B cell (primary cell): Measurements from ENCODE around the gene CREB3L1.

Source experiments
- CTCF ChIP-seq: fragments of 200-600 bp; IDR thresholded peaks from one replicate; pipeline ENCODE4 v1.8.0; 2022; ENCODE audit warnings: antibody characterized with exemption, mild to moderate bottlenecking
- EZH2 ChIP-seq: IDR thresholded peaks from 2 replicates; pipeline ENCODE4 v1.6.1; 2012; ENCODE audit warnings: borderline replicate concordance, low read depth, mild to moderate bottlenecking, moderate library complexity, low read length; ENCODE audit not compliant: insufficient read depth, poor library complexity, severe bottlenecking

GRCh38 chr11:46286789-46287188 is 9.3 kb downstream of the CREB3L1 start:
- no peak for TF ChIP-seq CTCF
- no peak for TF ChIP-seq EZH2
